HG03575 (cell line): ENCODE data around the gene EXOC6B.

ENCODE experiments used
- ATAC-seq: cut with Tn5 transposase; IDR thresholded peaks from one replicate; pipeline ENCODE4 v1.9.1; 2021; ENCODE audit not compliant: unreplicated experiment, insufficient number of reproducible peaks, low FRiP score; ENCODE audit errors: extremely low read depth

The EXOC6B gene

GRCh38 chr2:72710418-72711152 is 115.2 kb downstream of the EXOC6B start:
- ATAC-seq, result no peak

GRCh38 chr2:72708236-72708635 is 117.6 kb downstream of the EXOC6B start:
- no peak for ATAC-seq

- no peak for ATAC-seq
Measured at GRCh38 chr2:72698300-72698699, 127.5 kb downstream of the EXOC6B start.

- ATAC-seq, result no peak
Measured at GRCh38 chr2:72696559-72696958, 129.3 kb downstream of the EXOC6B start.

GRCh38 chr2:72695676-72696075 is 130.2 kb downstream of the EXOC6B start:
- no peak for ATAC-seq

GRCh38 chr2:72694715-72695496 is 130.9 kb downstream of the EXOC6B start:
- no peak for ATAC-seq

- ATAC-seq, result no peak
Measured at GRCh38 chr2:72689579-72690195, 136.1 kb downstream of the EXOC6B start.

GRCh38 chr2:72685638-72686213 is 140.1 kb downstream of the EXOC6B start:
- no peak for ATAC-seq

GRCh38 chr2:72682061-72682460 is 143.8 kb downstream of the EXOC6B start:
- ATAC-seq, result no peak

GRCh38 chr2:72681016-72681995 is 144.5 kb downstream of the EXOC6B start:
- ATAC-seq, result no peak

- peak; percentile 63 for ATAC-seq
Measured at GRCh38 chr2:72678024-72678423, 147.8 kb downstream of the EXOC6B start.

- ATAC-seq, result no peak
Measured at GRCh38 chr2:72676341-72677025, 149.3 kb downstream of the EXOC6B start.

- ATAC-seq, result no peak
Measured at GRCh38 chr2:72674982-72675915, 150.6 kb downstream of the EXOC6B start.

- ATAC-seq, result no peak
Measured at GRCh38 chr2:72673279-72673678, 152.6 kb downstream of the EXOC6B start.

GRCh38 chr2:72669121-72669520 is 156.7 kb downstream of the EXOC6B start:
- no peak for ATAC-seq

GRCh38 chr2:72668647-72669046 is 157.2 kb downstream of the EXOC6B start:
- ATAC-seq, result no peak

- ATAC-seq, result no peak
Measured at GRCh38 chr2:72665448-72665847, 160.4 kb downstream of the EXOC6B start.
